NT2/D1 (cell line): ENCODE data around the gene SMC2.

ENCODE experiments used
- SUZ12 ChIP-seq: IDR thresholded peaks from 2 replicates; pipeline ENCODE4 v1.6.1; 2011; ENCODE audit not compliant: insufficient read length, insufficient read depth; ENCODE audit errors: extremely low read depth
- YY1 ChIP-seq: IDR thresholded peaks from 2 replicates; pipeline ENCODE4 v1.6.1; 2011; ENCODE audit not compliant: insufficient read length, insufficient read depth

DNA sequence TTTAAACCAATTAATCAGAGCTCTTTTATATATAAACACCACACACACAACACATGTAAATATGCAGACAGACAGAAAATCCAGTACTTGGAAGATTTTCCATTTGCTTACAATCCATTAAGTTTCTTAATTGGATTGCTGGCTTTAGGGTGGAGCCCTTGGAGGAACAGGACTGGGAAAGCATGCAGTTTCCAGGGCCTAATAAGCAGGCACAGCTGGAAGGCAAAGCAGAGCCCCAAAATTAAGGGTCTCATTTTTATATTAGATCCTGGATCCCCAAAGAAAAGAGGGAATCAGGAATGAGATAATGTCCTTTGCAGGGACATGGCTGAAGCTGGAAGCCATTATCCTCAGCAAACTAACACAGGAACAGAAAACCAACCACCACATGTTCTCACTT lies 13.1 kb upstream of the SMC2 start:
- no peak for TF ChIP-seq YY1
- TF ChIP-seq SUZ12: no peak
